T-helper 17 cell (primary cell): ENCODE measurements around the gene SPAG17. TPM values are rescaled to one million over a fixed set of nuclear protein-coding genes. Genes with fewer than 3 reads are reported as not detected.

Experiments used
- ATAC-seq: fragments of 150-1000 bp; cut with Tn5 transposase; 2 replicates; pipeline ENCODE4 v1.10.0; 2021; ENCODE audit warnings: mild to moderate bottlenecking, moderate library complexity
- DNase-seq, 3 donors: peaks; one replicate each; pipeline versions ENCODE4 v3.0.0 to v3.0.0-alpha.2; 2020 to 2021
- H3K9me3 ChIP-seq: one replicate; pipeline ENCODE4 v1.7.0; 2013; ENCODE audit warnings: low read length, mild to moderate bottlenecking; ENCODE audit not compliant: control insufficient read depth, poor library complexity, severe bottlenecking
- H3K27ac Mint-ChIP-seq: one replicate; pipeline ENCODE4 v1.8.0; 2022; ENCODE audit warnings: mild to moderate bottlenecking, moderate library complexity, mixed read lengths
- H3K27me3 Mint-ChIP-seq: one replicate; pipeline ENCODE4 v1.8.0; 2022; ENCODE audit warnings: mixed read lengths
- H3K36me3 Mint-ChIP-seq: one replicate; pipeline ENCODE4 v1.8.0; 2022; ENCODE audit warnings: low read depth, mixed read lengths
- H3K4me1 Mint-ChIP-seq: one replicate; pipeline ENCODE4 v1.8.0; 2022; ENCODE audit warnings: mild to moderate bottlenecking, mixed read lengths
- H3K4me3 Mint-ChIP-seq: one replicate; pipeline ENCODE4 v1.8.0; 2022; ENCODE audit warnings: mild to moderate bottlenecking, moderate library complexity, mixed read lengths
- total RNA-seq, 4 donors: library from RNA in 2 of 4; stranded (reverse) in 2 of 4; gene quantifications; one replicate each; pipeline ENCODE4 v1.2.3 and lab custom pipeline; 2022 to 2026

Gene SPAG17
- total RNA-seq, 2 donors from 2014 or later = not detected

DNA sequence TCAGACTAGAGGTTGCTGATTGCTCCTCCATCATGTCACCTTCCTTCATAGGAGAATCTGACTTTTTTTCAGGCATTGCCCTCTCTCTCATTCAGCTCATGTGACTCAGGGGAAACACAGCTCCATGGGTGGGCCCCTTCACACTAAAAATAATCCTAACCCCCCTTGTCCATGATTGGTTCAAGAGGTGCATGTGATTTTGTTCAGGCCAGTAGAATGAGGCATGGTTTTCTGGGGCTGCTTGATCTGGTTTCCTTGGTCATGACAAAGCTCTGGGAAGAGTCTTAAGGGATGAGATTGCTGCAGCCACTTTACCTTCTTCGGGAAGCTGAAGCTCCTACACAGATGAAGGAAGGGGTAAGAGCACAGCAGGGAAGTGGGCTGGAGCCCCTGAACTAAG is 56.3 kb downstream of the SPAG17 start:
- Mint-ChIP-seq H3K27ac (no peak overlapping the region), H3K27me3 (peaks cover 12% of the 10 kb centered on the region), H3K36me3 (no peaks in the 10 kb centered on the region), H3K4me1 (no peaks in the 10 kb centered on the region), H3K4me3 (no peak overlapping the region)
- ATAC-seq (no peak), DNase-seq (no peak)
- no peaks in the 10 kb centered on the region for H3K9me3 ChIP-seq

DNA sequence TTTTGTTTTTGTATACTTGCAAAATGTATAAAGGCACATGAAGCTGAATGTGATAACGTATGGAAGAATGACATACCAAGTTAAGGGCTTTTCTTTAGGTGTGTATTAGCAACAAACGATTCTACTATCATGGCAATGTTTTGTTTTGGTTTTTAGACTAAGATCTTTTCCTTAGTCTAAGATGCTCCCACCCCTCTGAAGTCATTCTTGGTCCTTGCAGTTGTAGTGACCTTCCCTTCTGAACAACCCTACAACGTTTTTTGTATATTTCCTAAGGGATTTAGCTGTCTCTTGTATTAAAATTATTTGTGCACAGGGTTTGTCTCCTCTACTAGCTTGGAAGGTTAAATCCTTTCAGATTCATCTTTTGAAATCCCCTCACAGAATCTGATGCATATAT is 61.0 kb downstream of the SPAG17 start:
- Mint-ChIP-seq H3K27me3 (peaks cover 4% of the 10 kb centered on the region), H3K4me1 (no peaks in the 10 kb centered on the region), H3K27ac (no peak overlapping the region), H3K4me3 (no peak overlapping the region), H3K36me3 (no peaks in the 10 kb centered on the region)
- no peak for DNase-seq
- H3K9me3 ChIP-seq = no peaks in the 10 kb centered on the region
- no peak for ATAC-seq

DNA sequence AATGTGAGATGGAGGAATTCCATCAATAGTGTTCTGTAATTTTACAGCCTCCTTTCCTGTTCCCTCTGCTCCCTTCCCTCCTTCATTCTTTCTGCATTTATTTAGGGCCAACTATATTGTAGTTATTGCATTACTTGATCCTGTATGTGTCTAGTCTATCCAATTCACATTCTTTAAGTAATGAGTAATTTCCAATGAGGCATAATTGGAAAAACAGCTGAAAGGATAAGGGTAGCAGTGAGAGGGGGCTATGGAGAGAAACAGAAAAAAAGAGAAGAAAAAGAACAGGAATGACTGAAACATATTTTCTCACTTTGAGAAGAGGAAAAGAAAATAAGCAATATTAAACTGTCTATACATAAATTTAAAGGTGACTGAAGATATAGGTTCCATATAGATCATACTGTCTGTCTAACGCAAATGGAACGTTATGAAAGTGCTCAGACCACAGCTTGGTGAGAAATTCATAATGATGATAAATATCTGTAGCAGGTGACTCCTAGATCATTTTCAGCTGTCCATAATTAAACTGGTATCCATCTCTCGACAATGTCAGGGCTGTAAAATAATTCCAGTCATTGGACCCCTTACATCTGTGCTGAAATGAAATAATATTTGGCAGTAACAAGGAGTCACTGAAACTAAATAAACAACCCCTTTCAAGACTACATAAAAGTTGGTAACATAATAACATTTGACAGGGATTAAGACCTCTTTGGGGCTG is 61.8 kb downstream of the SPAG17 start:
- no peak overlapping the region for H3K4me3 Mint-ChIP-seq
- no peaks in the 10 kb centered on the region for H3K9me3 ChIP-seq
- no peak for ATAC-seq
- no peak for DNase-seq
- no peaks in the 10 kb centered on the region for H3K36me3 Mint-ChIP-seq
- H3K27me3 Mint-ChIP-seq = peaks cover 6% of the 10 kb centered on the region
- no peak overlapping the region for H3K27ac Mint-ChIP-seq
- H3K4me1 Mint-ChIP-seq = no peaks in the 10 kb centered on the region

DNA sequence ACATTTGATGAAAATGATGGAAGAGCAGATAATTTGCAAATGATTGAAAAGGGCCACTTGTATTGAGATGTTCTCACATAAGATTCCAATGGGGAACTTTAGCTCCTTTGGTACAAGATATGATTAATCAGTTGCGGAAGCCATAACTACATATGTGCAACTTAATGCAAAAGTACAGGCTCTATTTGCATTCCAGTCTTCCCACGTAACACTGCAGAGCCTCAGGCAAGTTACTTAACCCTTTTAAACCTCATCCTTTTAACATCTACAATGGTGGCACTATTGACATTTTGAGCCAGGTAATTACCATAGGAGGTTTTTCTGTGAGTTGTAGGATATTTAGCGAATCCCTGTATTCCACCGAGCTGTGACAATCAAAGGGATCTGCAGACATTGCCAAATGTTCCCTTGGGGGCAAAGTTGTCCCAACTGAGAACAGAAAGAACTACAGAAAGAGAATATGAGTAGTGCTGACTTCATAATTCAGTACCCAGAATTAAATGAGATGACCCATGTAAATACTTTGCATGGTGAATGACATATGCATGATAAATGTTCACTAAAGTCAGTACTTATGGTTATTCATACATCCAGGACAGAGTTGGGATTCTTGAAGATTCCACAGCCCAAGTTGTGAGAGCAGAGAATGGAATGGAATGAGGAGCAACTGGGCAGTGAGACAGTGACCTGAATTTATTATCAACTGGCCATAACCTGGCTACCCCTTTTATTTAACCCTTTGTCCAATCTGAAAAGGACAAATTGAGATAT is 62.6 kb downstream of the SPAG17 start:
- no peaks in the 10 kb centered on the region for H3K36me3 Mint-ChIP-seq
- H3K4me1 Mint-ChIP-seq = no peaks in the 10 kb centered on the region
- peaks cover 8% of the 10 kb centered on the region for H3K27me3 Mint-ChIP-seq
- DNase-seq (no peak), ATAC-seq (no peak)
- H3K27ac Mint-ChIP-seq = no peak overlapping the region
- H3K4me3 Mint-ChIP-seq = no peak overlapping the region
- no peaks in the 10 kb centered on the region for H3K9me3 ChIP-seq

DNA sequence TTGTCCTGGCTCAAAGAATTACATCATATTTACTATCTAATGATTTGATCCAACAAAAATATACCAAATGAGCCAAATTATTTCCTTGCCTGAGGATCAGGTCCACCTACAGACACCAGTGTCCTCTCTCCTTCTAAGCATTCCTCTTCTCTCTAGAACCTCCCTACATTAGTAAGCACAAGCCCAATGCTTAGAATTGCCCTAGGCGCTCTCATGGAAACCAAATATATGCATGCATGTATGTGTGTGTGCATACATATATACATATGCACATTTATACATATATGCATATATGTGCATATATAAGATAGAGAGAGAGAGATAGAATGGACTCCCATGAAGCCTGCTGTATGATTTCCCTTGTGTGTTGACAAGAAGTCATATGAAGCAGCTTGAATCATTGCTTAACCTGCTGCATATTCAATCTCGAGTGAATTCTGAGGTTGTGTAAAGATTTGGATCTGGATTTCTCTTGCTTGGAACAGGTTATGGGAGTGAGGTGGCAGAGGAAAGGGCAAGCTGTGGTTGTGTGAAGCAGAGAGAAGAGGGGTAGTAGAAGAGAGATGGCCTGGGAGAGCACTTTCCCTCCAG is 66.1 kb downstream of the SPAG17 start:
- no peaks in the 10 kb centered on the region for H3K4me1 Mint-ChIP-seq
- ATAC-seq (no peak), DNase-seq (no peak)
- H3K36me3 Mint-ChIP-seq = no peaks in the 10 kb centered on the region
- peaks cover 31% of the 10 kb centered on the region for H3K27me3 Mint-ChIP-seq
- no peak overlapping the region for H3K27ac Mint-ChIP-seq
- no peaks in the 10 kb centered on the region for H3K9me3 ChIP-seq
- no peak overlapping the region for H3K4me3 Mint-ChIP-seq

DNA sequence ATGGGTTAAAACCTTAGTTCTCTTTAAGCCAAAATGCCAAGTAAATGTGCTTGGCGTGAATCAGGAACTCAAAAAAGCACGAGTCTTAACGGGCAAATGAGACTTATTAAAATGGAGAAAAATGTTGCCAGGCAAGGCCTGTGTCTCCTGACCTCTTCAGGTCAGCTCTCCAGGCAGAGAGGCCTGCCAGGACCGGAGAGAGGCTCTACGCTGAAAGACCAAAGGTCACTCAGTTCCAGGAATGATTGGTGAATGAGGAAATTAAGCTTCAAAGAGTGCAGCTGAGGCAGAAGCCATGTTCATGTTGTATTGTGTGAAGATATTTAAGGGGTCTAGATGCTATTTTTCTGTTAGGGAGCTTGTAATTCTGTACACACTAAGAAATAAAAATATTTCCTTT is 66.6 kb downstream of the SPAG17 start:
- no peaks in the 10 kb centered on the region for H3K4me1 Mint-ChIP-seq

DNA sequence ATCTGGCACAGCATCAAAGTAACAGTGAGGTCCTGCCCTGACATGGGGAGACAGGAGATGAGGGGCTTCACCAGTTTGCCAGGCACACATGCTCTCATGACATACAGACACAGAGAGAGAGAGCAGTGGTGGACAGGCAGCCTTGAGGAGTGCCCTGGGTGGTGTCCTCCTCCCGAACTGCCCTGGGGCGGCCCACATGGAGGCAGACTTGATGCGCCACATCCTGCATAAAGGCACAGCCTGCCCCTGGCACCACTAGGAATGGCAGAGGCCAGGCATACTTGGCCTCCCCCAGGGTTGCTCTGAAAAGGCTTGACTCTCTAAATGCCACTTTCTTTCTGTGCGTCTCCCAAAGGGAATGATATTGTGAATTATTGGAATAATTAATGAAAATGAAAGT is 67.5 kb downstream of the SPAG17 start:
- H3K4me3 Mint-ChIP-seq = no peak overlapping the region
- H3K9me3 ChIP-seq = no peaks in the 10 kb centered on the region
- no peaks in the 10 kb centered on the region for H3K36me3 Mint-ChIP-seq
- ATAC-seq (no peak), DNase-seq (no peak)
- H3K4me1 Mint-ChIP-seq = no peaks in the 10 kb centered on the region
- H3K27ac Mint-ChIP-seq = no peak overlapping the region
- H3K27me3 Mint-ChIP-seq = peaks cover 33% of the 10 kb centered on the region

More for the DNA sequence above, 66.6 kb downstream of the SPAG17 start:
- DNase-seq (no peak), ATAC-seq (no peak)
- Mint-ChIP-seq H3K4me3 (no peak overlapping the region), H3K27ac (no peak overlapping the region), H3K27me3 (peaks cover 33% of the 10 kb centered on the region), H3K36me3 (no peaks in the 10 kb centered on the region)
- H3K9me3 ChIP-seq = no peaks in the 10 kb centered on the region

DNA sequence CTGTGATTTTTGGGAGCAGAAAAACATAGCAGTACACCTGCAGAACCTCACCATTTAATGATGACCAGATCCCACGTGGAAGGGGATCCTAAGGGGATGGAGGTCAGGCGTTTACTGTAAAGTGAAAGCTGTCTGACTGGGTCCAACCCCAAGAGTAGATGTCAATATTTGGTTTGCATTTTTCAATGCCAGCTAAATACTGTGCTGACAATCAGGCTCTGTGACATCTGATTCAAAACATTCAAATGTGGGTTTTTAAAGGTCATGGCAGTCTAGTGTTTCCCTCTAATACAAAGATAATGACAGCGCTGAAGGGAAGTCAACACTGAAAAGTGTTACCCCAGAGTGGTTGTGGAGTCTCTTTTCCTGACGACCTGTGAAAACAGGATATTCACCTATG is 68.1 kb downstream of the SPAG17 start:
- H3K27ac Mint-ChIP-seq = no peak overlapping the region
- DNase-seq = no peak
- no peak for ATAC-seq
- H3K9me3 ChIP-seq = no peaks in the 10 kb centered on the region
- H3K4me1 Mint-ChIP-seq = no peaks in the 10 kb centered on the region
- no peaks in the 10 kb centered on the region for H3K36me3 Mint-ChIP-seq
- H3K4me3 Mint-ChIP-seq = no peak overlapping the region
- H3K27me3 Mint-ChIP-seq = peaks cover 33% of the 10 kb centered on the region

DNA sequence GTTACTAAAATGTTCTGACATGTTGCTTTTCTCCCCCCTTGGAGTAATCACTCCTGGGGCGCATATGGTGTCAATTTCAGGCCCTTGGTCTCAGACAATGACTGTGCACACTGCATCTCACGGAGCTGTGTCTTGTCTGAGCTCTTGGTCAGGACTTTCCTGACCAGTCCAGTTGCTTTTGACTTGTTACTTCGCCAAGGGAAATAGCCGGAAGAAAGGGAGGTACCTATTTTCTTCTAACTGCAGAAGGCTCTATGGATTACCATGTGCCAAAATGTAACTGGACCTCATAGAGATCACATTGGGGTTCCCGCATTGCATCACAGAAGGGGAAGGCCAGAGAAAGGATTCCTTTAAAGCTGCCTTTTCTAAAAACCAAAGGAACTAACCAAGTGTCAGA is 68.6 kb downstream of the SPAG17 start:
- peaks cover 33% of the 10 kb centered on the region for H3K27me3 Mint-ChIP-seq
- no peaks in the 10 kb centered on the region for H3K9me3 ChIP-seq
- no peaks in the 10 kb centered on the region for H3K36me3 Mint-ChIP-seq
- DNase-seq (no peak), ATAC-seq (no peak)
- H3K27ac Mint-ChIP-seq = no peak overlapping the region
- no peak overlapping the region for H3K4me3 Mint-ChIP-seq
- H3K4me1 Mint-ChIP-seq = no peaks in the 10 kb centered on the region

DNA sequence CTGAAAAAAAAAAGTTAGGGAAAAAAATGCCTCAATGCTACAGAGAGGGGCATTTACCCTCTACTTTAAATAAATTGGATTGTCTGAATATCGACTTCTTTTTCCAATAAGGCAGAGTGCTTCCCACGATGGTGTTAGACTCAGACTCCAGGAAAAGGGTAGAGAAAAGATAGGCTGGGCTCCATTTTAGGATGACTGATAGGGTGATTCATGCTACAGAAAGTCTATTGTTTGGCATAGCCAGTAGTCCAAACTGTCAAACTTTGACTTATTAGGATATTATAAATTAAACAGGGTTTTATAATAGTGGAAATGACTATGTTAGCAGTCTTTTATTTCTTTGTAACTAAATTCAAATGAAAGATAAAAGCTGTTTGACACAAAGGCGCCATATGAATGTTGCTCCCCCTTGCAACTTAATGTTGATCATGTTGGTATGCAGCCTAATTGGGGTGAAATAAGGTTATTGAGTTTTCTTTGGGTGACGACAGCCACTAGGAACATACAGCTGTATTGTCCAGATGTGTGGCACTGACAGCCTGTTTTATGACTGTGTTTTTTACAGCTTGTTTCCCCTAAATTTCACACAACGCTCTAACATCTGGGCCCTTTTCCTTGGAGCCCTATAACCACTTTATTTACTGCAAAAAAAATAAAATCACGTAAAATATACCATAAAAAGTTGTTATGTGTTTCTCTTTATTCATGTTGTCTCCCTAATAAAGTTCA is 69.3 kb downstream of the SPAG17 start:
- no peaks in the 10 kb centered on the region for H3K4me1 Mint-ChIP-seq
- no peaks in the 10 kb centered on the region for H3K9me3 ChIP-seq
- no peak overlapping the region for H3K4me3 Mint-ChIP-seq
- H3K36me3 Mint-ChIP-seq = no peaks in the 10 kb centered on the region
- ATAC-seq (no peak), DNase-seq (no peak)
- H3K27me3 Mint-ChIP-seq = peaks cover 33% of the 10 kb centered on the region
- no peak overlapping the region for H3K27ac Mint-ChIP-seq

DNA sequence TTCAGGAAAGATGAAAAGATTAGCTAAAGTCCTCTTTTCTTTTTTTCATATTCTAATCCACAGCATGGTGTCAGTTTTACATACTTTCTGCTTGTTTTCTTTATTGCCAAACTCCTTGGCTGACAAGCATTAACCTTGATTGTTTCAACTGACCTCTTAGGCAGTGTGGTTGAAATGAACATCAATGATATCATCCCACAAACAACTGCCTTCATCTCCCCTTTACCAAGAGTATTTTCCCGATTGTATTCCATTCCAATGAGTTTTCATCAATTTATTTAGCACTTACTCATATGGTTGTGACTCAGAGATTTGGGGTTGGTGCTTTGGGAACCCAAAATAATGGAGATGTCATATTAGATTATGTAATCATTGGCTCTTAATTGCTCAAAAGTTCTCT is 71.8 kb downstream of the SPAG17 start:
- H3K36me3 Mint-ChIP-seq = no peaks in the 10 kb centered on the region
- ATAC-seq = no peak
- H3K27me3 Mint-ChIP-seq = peaks cover 27% of the 10 kb centered on the region
- no peaks in the 10 kb centered on the region for H3K9me3 ChIP-seq
- no peak overlapping the region for H3K4me3 Mint-ChIP-seq
- no peaks in the 10 kb centered on the region for H3K4me1 Mint-ChIP-seq
- no peak for DNase-seq
- no peak overlapping the region for H3K27ac Mint-ChIP-seq

DNA sequence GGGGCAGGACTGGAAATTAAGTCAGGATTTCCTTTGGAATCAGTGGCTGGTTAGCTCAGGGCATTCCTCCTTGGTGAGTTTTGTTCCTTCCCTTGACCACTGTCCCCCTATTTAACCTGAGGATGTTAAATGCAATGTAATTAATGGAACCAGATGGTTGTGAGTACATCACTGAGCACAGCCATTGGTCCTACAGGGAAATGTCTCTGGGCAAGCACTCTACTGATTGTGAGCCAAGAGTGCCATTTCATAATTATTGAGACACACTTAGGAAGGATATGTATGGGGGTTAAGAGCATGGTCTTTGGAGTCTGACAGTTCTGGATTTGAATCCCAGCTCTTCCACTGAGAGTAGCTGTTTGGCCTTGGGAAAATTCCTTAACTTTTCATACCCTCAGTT is 74.4 kb downstream of the SPAG17 start:
- no peaks in the 10 kb centered on the region for H3K9me3 ChIP-seq
- no peak overlapping the region for H3K27ac Mint-ChIP-seq
- H3K4me1 Mint-ChIP-seq = no peaks in the 10 kb centered on the region
- no peak for DNase-seq
- H3K36me3 Mint-ChIP-seq = no peaks in the 10 kb centered on the region
- ATAC-seq = no peak
- H3K4me3 Mint-ChIP-seq = no peak overlapping the region
- H3K27me3 Mint-ChIP-seq = peaks cover 11% of the 10 kb centered on the region

DNA sequence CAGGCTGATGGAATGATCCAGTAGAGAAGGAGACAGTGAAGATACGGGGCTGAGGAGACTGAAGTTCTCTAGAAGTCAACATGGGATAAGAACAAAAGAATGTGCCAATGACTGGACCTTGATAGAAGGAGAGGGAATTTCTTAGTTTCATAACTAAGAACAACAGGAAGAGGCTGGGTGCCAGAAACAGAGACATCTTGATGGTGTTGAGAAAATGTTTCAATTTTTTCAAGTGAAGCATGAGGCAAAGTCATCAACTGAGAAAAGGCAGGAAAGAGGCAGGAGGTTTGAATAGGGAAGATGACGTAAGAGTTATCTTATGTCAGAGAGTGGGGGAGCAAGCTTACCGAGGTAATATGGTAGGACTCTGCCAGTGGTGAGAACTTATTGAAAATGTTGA is 80.1 kb downstream of the SPAG17 start:
- no peaks in the 10 kb centered on the region for H3K9me3 ChIP-seq
- Mint-ChIP-seq H3K36me3 (no peaks in the 10 kb centered on the region), H3K27me3 (no peaks in the 10 kb centered on the region), H3K4me1 (no peaks in the 10 kb centered on the region), H3K27ac (no peak overlapping the region), H3K4me3 (no peak overlapping the region)
- DNase-seq (no peak), ATAC-seq (no peak)
